Measurements from ENCODE around the gene TRIM50. TPM values are rescaled to one million over a fixed set of nuclear protein-coding genes. Genes with fewer than 3 reads are reported as not detected.
"Not testable (repeated sequence)": the region's sequence is repeated elsewhere in the genome, so short reads cannot be mapped to it uniquely, and the experiment has no call there.

TRIM50 gene
- total and polyA plus RNA-seq, 8 donors, result 10.8 to 69.4 (median 31.7) TPM; not detected in 1

DNA sequence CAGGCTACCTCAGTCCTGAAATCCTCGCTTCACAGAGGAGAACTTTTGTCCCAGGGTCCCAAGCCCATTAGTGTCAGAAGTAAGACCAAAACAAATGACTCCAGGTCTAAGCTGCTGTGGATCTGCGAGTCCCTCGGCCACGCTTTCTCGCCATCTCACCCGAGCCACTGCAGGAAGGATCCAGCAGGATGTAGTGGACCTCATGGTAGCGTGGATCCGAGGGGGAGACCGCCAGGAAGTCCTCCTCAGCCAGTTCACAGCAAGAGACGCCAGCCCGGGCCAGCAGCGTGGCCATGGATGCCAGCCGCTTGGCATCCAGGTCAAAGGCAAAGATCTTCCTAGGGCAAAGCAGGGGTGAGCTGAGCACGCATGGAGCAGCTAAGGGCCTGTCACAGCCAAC, 23.8 kb downstream of the TRIM50 start:
- intact Hi-C loops (cut with DNase I; ENCODE audit: low total_unique reads), result no loop called here
- Histone ChIP-seq H3K27me3 (no peaks in the 10 kb centered on the region), H3K9me3 (no peaks in the 10 kb centered on the region), H3K4me1 (peaks cover 7 to 18% (median 16%) of the 10 kb centered on the region in 4 donors), H3K4me3 (no peak overlapping the region), H3K36me3 (peaks cover 29 to 49% (median 45%) of the 10 kb centered on the region in 4 donors), H3K27ac (no peak overlapping the region)
- WGBS, 5 donors, result 80 to 96% (median 95%) methylated on average over 9 to 14 of the region's 14 CpGs
- TF ChIP-seq, protein P1, sequence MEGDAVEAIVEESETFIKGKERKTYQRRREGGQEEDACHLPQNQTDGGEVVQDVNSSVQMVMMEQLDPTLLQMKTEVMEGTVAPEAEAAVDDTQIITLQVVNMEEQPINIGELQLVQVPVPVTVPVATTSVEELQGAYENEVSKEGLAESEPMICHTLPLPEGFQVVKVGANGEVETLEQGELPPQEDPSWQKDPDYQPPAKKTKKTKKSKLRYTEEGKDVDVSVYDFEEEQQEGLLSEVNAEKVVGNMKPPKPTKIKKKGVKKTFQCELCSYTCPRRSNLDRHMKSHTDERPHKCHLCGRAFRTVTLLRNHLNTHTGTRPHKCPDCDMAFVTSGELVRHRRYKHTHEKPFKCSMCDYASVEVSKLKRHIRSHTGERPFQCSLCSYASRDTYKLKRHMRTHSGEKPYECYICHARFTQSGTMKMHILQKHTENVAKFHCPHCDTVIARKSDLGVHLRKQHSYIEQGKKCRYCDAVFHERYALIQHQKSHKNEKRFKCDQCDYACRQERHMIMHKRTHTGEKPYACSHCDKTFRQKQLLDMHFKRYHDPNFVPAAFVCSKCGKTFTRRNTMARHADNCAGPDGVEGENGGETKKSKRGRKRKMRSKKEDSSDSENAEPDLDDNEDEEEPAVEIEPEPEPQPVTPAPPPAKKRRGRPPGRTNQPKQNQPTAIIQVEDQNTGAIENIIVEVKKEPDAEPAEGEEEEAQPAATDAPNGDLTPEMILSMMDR (IDR thresholded peaks at IDR 0.05), result no peak
- TF ChIP-seq POLR2AphosphoS5 (IDR thresholded peaks at IDR 0.05) (no peak), EP300 (IDR thresholded peaks at IDR 0.05) (no peak), POLR2A (IDR thresholded peaks at IDR 0.05) (no peak)
- no peak for DNase-seq

DNA sequence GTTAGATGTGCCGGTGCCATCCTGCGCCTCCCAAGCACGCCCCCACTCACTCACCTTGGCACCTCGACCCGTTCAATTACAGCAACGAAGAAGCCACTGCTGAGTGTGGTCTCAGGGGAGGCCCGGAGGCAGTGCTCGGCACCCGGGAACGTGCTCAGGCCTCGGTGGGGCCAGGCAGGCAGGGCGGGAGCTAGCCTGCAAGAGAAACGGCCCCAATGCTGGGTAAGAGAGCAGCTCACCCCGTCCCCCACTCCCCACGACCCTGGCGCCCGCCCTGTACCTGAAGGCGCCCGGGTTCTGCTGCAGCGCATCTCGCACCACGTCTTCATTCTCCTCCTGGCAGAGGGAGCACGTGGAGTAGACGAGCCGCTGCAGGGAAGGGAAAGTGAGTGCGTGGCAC, 24.3 kb downstream of the TRIM50 start:
- Histone ChIP-seq H3K27me3 (no peaks in the 10 kb centered on the region), H3K4me1 (peaks cover 5 to 13% (median 12%) of the 10 kb centered on the region in 4 donors), H3K9me3 (no peaks in the 10 kb centered on the region), H3K27ac (no peak overlapping the region), H3K36me3 (peaks cover 29 to 49% (median 45%) of the 10 kb centered on the region in 4 donors), H3K4me3 (no peak overlapping the region)
- 84 to 93% (median 89%) methylated on average over 19 to 26 of the region's 26 CpGs for WGBS, 5 donors
- intact Hi-C loops (cut with DNase I; ENCODE audit: low total_unique reads), result no loop called here
- no peak for DNase-seq
- TF ChIP-seq POLR2AphosphoS5 (IDR thresholded peaks at IDR 0.05) (no peak), EP300 (IDR thresholded peaks at IDR 0.05) (no peak), POLR2A (IDR thresholded peaks at IDR 0.05) (no peak)
- TF ChIP-seq, protein P1 (IDR thresholded peaks at IDR 0.05), result no peak

DNA sequence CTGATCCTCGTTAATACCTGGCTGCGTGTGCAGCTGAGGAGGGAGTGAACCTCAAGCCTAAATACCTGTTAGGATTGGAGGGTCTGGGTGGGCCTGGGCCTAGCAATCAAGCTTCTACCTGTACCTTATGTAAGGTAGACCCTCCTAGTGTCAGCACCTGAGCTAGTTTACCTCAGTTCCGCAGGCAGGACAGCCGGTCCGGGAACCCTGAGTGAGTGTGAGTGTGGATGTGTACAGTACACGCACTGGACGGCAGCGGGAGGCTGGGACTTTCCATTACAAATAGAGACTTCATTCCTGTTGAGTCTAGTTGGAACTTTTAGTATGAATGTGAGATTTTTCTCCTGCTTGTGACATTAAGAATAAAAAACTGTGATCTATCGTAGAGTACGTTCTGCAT, 25.0 kb downstream of the TRIM50 start:
- intact Hi-C loops (cut with DNase I; ENCODE audit: low total_unique reads); H3K27me3 ChIP-seq; H3K9me3 ChIP-seq; H3K27ac ChIP-seq; DNase-seq; H3K4me3 ChIP-seq; H3K4me1 ChIP-seq: not testable (repeated sequence)
- 87 to 96% (median 90%) methylated on average over 7 to 10 of the region's 10 CpGs for WGBS, 5 donors
- H3K36me3 ChIP-seq, result peaks cover 29 to 49% (median 45%) of the 10 kb centered on the region in 4 donors

DNA sequence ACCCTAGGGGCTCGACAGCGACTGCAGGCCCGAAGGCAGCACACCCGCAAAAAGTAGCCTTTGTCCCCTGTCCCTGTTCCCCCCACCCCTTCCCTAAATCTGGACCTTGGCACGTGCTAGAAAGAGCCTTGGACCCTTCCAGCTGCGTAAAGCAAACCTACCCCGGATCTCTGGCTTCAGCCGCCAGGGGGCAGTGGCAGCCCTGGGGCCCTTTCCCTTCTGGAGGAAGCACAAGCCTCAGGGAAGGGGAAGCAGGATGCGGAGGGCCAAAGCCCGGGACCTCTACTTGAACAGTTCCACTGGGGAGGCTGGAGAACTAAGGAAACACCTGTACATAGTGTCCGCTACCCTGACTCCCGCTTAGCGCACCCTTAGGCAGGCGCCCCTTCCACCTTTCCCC, 26.8 kb downstream of the TRIM50 start:
- H3K9me3 ChIP-seq; DNase-seq; H3K27ac ChIP-seq; H3K4me3 ChIP-seq; H3K4me1 ChIP-seq; intact Hi-C loops (cut with DNase I; ENCODE audit: low total_unique reads); H3K27me3 ChIP-seq: not testable (repeated sequence)
- H3K36me3 ChIP-seq, result peaks cover 20 to 35% (median 34%) of the 10 kb centered on the region in 4 donors
- 75 to 83% (median 77%) methylated on average over 4 to 9 of the region's 14 CpGs; no CpG with 5 or more reads in 1 of the 5 donors for WGBS, 5 donors

GRCh38 chr7:73299812-73300211, 28.1 kb downstream of the TRIM50 start:
- intact Hi-C loops (cut with DNase I; ENCODE audit: low total_unique reads); DNase-seq; H3K9me3 ChIP-seq; H3K4me1 ChIP-seq; H3K27me3 ChIP-seq; H3K4me3 ChIP-seq; H3K27ac ChIP-seq: not testable (repeated sequence)
- H3K36me3 ChIP-seq, result peaks cover 20 to 22% (median 22%) of the 10 kb centered on the region in 4 donors
- 54 to 67% (median 61%) methylated on average over 7 to 8 of the region's 12 CpGs; no CpG with 5 or more reads in 1 of the 5 donors for WGBS, 5 donors

- H3K36me3 ChIP-seq; H3K27me3 ChIP-seq; H3K9me3 ChIP-seq; H3K27ac ChIP-seq; H3K4me1 ChIP-seq; intact Hi-C loops (cut with DNase I; ENCODE audit: low total_unique reads); DNase-seq; H3K4me3 ChIP-seq: not testable (repeated sequence)
- 82 to 98% (median 97%) methylated on average over 7 to 26 of the region's 27 CpGs for whole genome bisulfite sequencing, 5 donors
Observed at GRCh38 chr7:73297706-73298105, 30.2 kb downstream of the TRIM50 start.

GRCh38 chr7:73297235-73297634, 30.6 kb downstream of the TRIM50 start:
- H3K9me3 ChIP-seq; H3K27me3 ChIP-seq; H3K4me1 ChIP-seq; DNase-seq; H3K4me3 ChIP-seq; H3K36me3 ChIP-seq; H3K27ac ChIP-seq; intact Hi-C loops (cut with DNase I; ENCODE audit: low total_unique reads): not testable (repeated sequence)
- WGBS, 5 donors, result no CpG with 5 or more reads among the region's 13 CpGs

DNA sequence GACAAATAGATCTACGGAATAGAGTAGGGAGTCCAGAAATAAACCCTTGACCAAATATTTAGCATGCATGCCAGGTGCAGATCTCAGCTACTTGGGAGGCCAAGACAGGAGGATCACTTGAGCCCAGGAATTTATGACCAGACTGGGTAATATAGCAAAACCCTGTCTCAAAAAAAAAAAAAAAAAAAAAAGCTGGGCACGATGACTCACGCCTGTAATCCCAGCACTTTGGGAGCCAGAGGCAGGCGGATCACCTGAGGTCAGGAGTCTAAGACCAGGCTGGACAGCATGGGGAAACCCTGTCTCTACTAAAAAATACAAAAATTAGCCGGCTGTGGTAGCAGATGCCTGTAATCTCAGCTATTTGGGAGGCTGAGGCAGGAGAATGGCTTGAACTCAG, 50.7 kb downstream of the TRIM50 start:
- H3K27me3 ChIP-seq; H3K36me3 ChIP-seq; DNase-seq; H3K4me1 ChIP-seq; H3K4me3 ChIP-seq; intact Hi-C loops (cut with DNase I; ENCODE audit: low total_unique reads); H3K9me3 ChIP-seq; H3K27ac ChIP-seq: not testable (repeated sequence)
- 17 to 64% (median 43%) methylated on average over 1 to 3 of the region's 5 CpGs for WGBS, 5 donors

DNA sequence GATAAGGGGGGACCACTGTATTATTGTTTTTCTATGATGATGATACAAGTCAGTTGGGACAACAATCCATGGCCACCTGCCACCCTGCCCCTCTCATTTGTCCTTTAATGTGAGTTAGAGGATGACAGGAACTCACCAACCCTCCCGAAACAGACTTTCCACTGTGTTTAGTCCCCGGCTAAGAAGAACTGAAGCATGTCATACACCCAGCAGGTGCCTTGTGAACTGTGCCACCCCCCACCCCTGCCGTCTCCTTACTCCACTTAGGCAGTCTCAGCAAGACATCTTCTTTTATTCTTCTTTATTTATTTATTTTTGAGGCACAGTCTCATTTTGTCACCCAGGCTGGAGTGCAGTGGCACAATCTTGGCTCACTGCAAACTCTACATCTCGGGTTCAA, 60.1 kb downstream of the TRIM50 start:
- WGBS, 5 donors, result 85 to 94% (median 86%) methylated on average over 2 to 3 of the region's 4 CpGs

DNA sequence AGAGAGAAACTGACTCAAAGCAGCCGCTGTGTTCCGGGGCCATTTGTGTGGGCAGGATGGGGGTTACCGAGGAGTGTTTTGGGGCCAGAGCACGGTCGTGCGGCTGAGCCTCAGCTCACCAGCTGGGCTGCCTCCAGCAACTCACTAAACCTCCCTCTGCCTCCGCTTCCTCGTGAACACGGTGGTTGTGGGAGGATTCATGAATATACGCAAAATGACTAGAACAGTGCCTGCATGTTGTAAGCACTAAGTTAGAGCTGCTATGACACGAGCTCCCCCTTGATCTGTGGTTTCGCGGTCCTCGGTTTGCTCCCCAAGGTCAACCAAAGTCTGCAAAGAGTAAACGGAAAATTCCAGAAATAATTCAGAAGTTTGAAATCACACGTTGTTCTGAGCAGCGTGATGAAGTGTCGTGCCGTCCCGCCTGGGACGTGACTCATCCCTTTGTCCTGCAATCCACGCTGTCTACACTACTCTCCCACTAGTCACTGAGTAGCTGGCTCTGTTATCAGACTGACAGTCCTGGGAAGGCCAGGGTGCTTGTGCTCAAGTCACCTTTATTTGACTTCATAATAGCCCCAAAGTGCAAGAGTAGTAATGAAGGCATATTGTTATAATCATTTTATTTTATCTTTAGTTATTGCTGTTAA, 61.0 kb downstream of the TRIM50 start:
- H3K36me3 ChIP-seq; H3K4me3 ChIP-seq; H3K4me1 ChIP-seq; H3K9me3 ChIP-seq; H3K27ac ChIP-seq; H3K27me3 ChIP-seq; DNase-seq; intact Hi-C loops (cut with DNase I; ENCODE audit: low total_unique reads): not testable (repeated sequence)
- no CpG with 5 or more reads among the region's 22 CpGs for WGBS, 5 donors

More for the DNA sequence above, 60.1 kb downstream of the TRIM50 start:
- H3K27ac ChIP-seq; H3K4me1 ChIP-seq; H3K4me3 ChIP-seq; DNase-seq; intact Hi-C loops (cut with DNase I; ENCODE audit: low total_unique reads); H3K36me3 ChIP-seq; H3K27me3 ChIP-seq; H3K9me3 ChIP-seq: not testable (repeated sequence)

Data from stomach (tissue), 9 donors.